Activated CD4-positive, alpha-beta T cell treated with anti-CD3 and anti-CD28 coated beads, Interleukin-2, amount 50 U/mL, for 48 hours (primary cell): ENCODE data around the gene GNA15.

Source experiments
- DNase-seq, 2 experiments: peaks; one replicate each; pipeline ENCODE4 v3.0.0-alpha.2; 2020

The GNA15 gene

DNA sequence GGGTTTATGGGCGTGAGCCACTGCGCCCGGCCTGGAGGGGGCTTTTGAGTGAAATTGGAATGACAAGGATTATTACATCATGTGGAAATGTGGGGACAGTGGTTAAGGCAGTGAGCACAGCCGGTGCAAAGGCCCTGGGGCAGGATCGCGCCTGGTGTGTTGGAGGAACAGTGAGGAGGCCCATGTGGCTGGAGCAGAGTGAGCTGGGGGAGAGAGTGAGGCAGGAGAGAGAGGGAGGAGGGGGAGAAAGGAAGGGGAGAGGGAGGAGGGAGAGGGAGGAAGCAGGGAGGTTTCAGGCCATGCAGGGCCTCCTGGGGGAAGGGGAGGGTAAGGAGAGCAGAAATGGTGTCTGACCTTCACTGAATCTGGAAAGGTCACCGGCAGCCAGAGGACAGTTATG is 77.3 kb downstream of the GNA15 start:
- DNase-seq, result no peak
